Left lung (tissue), 10 donors: ENCODE measurements around the gene CENPP. TPM values are rescaled to one million over a fixed set of nuclear protein-coding genes. Genes with fewer than 3 reads are reported as not detected.
A peak's percentile ranks its signal among the peaks of the same experiment; 100 is the strongest.
"Not testable (repeated sequence)": the region's sequence is repeated elsewhere in the genome, so short reads cannot be mapped to it uniquely, and the experiment has no call there.

Source experiments
- ATAC-seq: fragments of 200-7000 bp; cut with Tn5 transposase; one replicate; pipeline ENCODE4 v1.9.1; 2020; ENCODE audit warnings: moderate library complexity
- DNase-seq, 4 donors: peaks; one replicate each; pipeline ENCODE4 v3.0.0-alpha.2; 2013 to 2020
- H3K27ac ChIP-seq, 2 donors: fragments of 200-600 bp; sonication (generic) in 1 of 2; one replicate each; pipeline versions ENCODE4 v1.5.0 to v1.8.0; 2020 to 2021
- H3K27me3 ChIP-seq, 2 donors: fragments of 200-600 bp; sonication (generic) in 1 of 2; one replicate each; pipeline versions ENCODE4 v1.5.0 to v1.8.0; 2020 to 2021
- H3K36me3 ChIP-seq, 2 donors: fragments of 200-600 bp; sonication (generic) in 1 of 2; one replicate each; pipeline versions ENCODE4 v1.5.0 to v1.8.0; 2020 to 2021
- H3K4me1 ChIP-seq, 2 donors: fragments of 200-600 bp; one replicate each; pipeline ENCODE4 v1.8.0; 2021
- H3K4me3 ChIP-seq, 2 donors: fragments of 200-600 bp; sonication (generic) in 1 of 2; one replicate each; pipeline versions ENCODE4 v1.5.0 to v1.8.0; 2020 to 2021; ENCODE audit warnings: mild to moderate bottlenecking in 1 of 2
- H3K9me3 ChIP-seq, 2 donors: fragments of 200-600 bp; sonication (generic) in 1 of 2; one replicate each; pipeline versions ENCODE4 v1.5.0 to v1.8.0; 2020 to 2021
- intact Hi-C, 2 donors: fragments of 100-400 bp; cut with DNase I; formaldehyde crosslinking; loops; one replicate each; pipeline versions ENCODE4 v1.11.2 to v1.14.2; 2022
- polyA plus RNA-seq, 6 donors: library from polyadenylated mRNA; unstranded; fragments of 120-200 nt; gene quantifications; one replicate each; pipeline ENCODE4 v1.2.1, GENCODE V29; 2013; ENCODE audit not compliant: insufficient read length in 6 of 6
- total RNA-seq, 2 donors: library from RNA; stranded (reverse); fragmentation: NEBNext Ultra II Directional; extraction: Animal tissue kit (Norgen Biotek cat#: 25700); gene quantifications; one replicate each; pipeline ENCODE4 v1.2.1, GENCODE V29; 2021
- TF ChIP-seq, protein P1 (sequence below), 2 donors: fragments of 200-600 bp; sonication (generic) in 1 of 2; IDR thresholded peaks; one replicate each; pipeline versions ENCODE4 v1.5.0 to v1.8.0; 2021; ENCODE audit warnings: antibody characterized with exemption in 2 of 2
- donor health status: DM: no; HTN: yes; CAD: no.
- donor health status: DM: no; HTN: no; CAD: no.

The CENPP gene
- total and polyA plus RNA-seq, 8 donors = 3.2 to 9.0 (median 5.7) TPM

DNA sequence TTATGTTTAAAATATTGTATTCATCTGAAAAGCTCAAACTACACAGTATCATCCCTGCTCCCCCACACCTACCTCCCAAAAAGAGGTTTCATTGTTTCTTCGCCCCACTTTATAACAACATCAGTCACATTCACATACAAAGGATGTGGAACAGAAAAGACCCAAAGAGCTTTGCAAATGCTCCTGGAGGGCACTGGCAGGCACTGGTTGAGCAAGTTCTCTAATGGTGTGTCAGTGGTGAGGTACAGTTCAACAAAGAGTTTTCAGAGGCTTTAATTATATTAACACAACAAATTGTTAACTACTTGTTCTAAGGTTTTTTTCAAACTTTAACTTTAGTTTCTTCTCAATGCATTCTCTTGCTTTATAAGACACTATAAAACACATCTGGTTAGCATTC, 264.2 kb downstream of the CENPP start:
- ATAC-seq = peak; percentile 14
- no peak for DNase-seq
- peaks cover 7 to 18% of the 10 kb centered on the region in 2 donors for H3K4me1 ChIP-seq
- no peaks in the 10 kb centered on the region for H3K9me3 ChIP-seq
- no peaks in the 10 kb centered on the region for H3K27me3 ChIP-seq
- H3K27ac ChIP-seq = peak overlapping the region; percentile 28
- intact Hi-C loops = no loop called here
- no peak overlapping the region for H3K4me3 ChIP-seq
- H3K36me3 ChIP-seq = no peaks in the 10 kb centered on the region
- TF ChIP-seq, protein P1, sequence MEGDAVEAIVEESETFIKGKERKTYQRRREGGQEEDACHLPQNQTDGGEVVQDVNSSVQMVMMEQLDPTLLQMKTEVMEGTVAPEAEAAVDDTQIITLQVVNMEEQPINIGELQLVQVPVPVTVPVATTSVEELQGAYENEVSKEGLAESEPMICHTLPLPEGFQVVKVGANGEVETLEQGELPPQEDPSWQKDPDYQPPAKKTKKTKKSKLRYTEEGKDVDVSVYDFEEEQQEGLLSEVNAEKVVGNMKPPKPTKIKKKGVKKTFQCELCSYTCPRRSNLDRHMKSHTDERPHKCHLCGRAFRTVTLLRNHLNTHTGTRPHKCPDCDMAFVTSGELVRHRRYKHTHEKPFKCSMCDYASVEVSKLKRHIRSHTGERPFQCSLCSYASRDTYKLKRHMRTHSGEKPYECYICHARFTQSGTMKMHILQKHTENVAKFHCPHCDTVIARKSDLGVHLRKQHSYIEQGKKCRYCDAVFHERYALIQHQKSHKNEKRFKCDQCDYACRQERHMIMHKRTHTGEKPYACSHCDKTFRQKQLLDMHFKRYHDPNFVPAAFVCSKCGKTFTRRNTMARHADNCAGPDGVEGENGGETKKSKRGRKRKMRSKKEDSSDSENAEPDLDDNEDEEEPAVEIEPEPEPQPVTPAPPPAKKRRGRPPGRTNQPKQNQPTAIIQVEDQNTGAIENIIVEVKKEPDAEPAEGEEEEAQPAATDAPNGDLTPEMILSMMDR (IDR thresholded peaks at IDR 0.05) = no peak

DNA sequence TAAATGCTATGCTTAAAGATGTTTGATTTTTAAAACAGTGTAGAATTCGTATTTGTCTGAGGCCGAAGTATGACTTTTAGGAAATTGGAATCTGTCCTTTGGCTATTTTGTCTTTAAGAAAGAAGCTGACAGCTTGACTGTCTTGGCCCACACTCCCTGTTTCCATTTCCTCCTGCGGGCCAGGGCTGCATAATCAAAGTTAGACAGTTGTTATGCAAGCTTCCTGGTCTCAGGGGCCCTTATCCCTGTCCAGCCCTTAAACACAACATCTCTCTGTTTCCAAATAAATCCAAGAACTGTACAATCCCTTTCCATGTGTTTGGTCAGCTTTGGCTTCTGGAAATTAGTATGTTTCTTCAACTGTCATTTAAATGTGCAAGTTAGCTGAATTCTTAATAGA, 264.6 kb downstream of the CENPP start:
- Histone ChIP-seq H3K4me3 (no peak overlapping the region), H3K27me3 (no peaks in the 10 kb centered on the region), H3K36me3 (no peaks in the 10 kb centered on the region), H3K27ac (peak overlapping the region; percentile 28), H3K9me3 (no peaks in the 10 kb centered on the region), H3K4me1 (peaks cover 7 to 18% of the 10 kb centered on the region in 2 donors)
- TF ChIP-seq, protein P1 (IDR thresholded peaks at IDR 0.05) = no peak
- intact Hi-C loops = no loop called here
- DNase-seq (peak in 2 of 4 donors; percentile 91 to 92), ATAC-seq (peak; percentile 91)

DNA sequence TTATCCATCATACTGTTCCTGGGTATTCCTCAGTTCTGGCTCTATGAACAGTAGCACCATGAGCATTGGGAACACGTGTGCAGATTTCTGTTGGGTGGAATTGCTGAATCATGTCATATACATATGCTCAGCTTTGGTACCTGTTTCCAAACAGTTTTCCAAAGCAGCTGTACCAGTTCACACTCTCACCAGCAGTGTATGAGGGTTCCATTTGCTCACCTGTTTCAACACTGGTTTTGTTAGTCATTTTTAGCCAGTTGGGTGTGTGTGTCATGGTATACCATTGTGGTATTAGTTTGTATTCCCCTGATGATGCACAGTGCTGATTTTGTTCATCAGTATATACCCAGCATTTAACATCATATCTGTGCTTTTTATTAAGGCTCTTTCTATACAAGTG, 266.8 kb downstream of the CENPP start:
- no peaks in the 10 kb centered on the region for H3K27me3 ChIP-seq
- no peaks in the 10 kb centered on the region for H3K9me3 ChIP-seq
- intact Hi-C loops = no loop called here
- TF ChIP-seq, protein P1 (IDR thresholded peaks at IDR 0.05) = no peak
- DNase-seq (no peak), ATAC-seq (no peak)
- H3K27ac ChIP-seq = peak overlapping the region in 1 of 2 donors; percentile 69
- no peaks in the 10 kb centered on the region for H3K36me3 ChIP-seq
- H3K4me3 ChIP-seq = no peak overlapping the region
- peaks cover 7 to 18% of the 10 kb centered on the region in 2 donors for H3K4me1 ChIP-seq

DNA sequence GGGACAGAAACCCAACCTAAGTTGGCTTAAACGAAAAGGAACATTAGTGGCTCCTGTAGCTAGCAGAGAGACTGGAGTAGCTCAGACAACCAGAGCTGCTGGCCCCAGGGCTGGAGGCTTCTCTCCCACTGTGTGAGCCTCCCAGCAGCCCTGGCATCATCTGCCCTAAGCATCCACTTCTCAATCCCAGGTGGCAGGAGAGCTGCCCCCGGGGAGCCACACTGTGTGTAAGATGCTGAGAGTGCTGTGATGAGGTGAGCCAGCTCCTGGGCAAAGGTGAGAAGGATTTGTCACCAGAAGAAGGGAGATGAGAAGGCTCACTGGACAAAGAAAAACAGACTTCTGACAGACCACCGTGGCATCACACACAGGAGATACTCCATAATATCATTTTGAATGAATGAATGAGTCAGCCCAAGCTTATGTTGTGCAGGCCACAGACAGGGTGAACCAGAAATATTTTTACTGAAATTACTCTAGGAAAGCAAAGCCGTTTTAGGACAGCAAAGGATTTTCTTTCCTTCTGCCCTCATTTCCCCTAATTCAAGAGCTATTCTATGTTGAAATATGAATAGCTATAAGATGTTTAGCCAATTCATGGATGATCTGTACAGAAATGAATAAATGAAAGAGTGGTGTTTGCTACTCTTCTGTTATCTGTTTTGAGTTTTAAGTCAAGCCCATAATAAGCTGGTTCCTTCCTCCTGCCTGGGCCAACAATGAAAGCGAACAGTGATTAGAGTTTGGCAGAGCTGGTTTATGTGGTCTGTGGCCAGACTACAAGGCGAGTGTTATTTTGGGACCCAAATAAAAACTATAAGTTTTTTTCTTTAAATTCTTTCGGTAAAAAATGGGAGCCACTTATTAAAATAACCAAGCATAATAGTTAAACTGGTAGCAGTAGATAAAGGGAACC, 267.5 kb downstream of the CENPP start:
- intact Hi-C loops = no loop called here
- Histone ChIP-seq H3K9me3 (no peaks in the 10 kb centered on the region), H3K27ac (peak overlapping the region in 1 of 2 donors; percentile 69), H3K4me3 (no peak overlapping the region), H3K4me1 (peaks cover 7 to 18% of the 10 kb centered on the region in 2 donors), H3K36me3 (no peaks in the 10 kb centered on the region), H3K27me3 (no peaks in the 10 kb centered on the region)
- ATAC-seq (no peak), DNase-seq (no peak)
- TF ChIP-seq, protein P1 (IDR thresholded peaks at IDR 0.05) = no peak

DNA sequence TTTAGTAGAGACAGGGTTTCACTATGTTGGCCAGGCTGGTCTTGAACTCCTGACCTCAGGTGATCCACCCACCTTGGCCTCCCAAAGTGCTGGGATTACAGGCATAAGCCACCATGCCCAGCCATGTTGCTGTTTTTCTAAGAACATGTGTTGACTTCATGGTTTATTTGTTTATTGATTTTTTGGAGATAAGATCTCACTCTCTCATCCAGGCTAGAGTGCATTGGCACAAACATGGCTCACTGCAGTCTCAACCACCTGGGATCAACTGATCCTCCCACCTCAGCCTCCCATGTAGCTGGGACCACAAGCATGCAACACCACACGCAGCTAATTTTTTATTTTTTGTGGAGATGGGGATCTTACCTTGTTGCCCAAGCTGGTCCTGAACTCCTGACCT, 269.3 kb downstream of the CENPP start:
- peaks cover 4 to 16% of the 10 kb centered on the region in 2 donors for H3K4me1 ChIP-seq
- H3K27ac ChIP-seq, H3K36me3 ChIP-seq, ATAC-seq, DNase-seq, H3K27me3 ChIP-seq, H3K9me3 ChIP-seq, H3K4me3 ChIP-seq, intact Hi-C loops: not testable (repeated sequence)
